ENCODE data around the gene DGCR8. TPM values are rescaled to one million over a fixed set of nuclear protein-coding genes. Genes with fewer than 3 reads are reported as not detected.

The DGCR8 gene
- total RNA-seq, 4 donors from 2014 or later: 16.9 to 27.6 (median 25.5) TPM

DNA sequence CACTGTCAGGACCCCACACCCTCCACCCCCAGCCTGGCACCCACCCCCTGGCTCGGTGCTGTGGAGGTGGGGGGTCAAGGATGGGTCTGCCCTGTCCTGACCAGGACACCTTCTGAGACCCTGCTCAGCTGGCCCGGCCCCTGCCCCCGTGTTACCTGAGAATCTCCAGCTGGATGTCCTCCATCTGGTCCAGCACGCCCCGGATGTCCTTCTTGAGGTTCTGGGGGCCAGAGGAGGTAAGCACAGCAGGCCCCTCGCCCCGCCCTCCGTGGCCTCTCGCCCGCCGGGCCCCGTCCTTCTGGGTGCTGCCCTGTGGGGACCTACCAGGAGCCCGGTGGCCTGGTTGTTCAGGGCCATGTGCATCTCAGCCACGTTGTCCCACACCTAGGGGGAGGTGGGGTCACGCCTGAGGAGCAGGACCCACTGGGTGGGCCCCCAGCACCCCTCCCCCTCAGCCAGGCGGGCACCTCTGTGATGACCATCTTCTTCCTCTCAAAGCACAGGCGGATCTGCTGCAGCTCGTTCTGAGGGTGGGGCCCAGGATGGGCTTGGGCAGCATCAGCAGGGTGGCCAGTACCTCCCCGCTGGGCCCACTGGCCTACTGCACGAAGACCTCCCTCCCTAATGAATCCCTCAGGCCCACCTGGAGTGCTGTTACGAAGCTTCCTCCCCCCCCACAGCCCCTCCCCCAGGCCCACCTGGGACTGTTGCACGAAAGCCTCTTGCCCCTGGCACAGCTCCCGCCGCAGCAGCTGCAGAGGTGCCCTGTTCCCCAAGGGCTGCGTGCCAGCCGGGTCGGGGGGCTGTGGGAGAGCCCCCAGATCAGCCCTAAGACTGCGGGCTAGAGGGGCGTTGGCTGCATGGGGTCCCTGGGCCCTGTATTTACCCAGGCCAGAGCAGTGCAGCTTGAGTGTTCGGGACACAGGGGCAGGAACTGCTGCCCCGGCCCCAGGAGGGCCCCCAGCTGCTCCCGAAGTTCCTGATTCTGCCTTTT is 69.5 kb downstream of the DGCR8 start:
- 80 to 90% methylated on average over 2 of the region's 32 CpGs for WGBS, 2 donors (ENCODE audit: low coverage in 1 of 2)

DNA sequence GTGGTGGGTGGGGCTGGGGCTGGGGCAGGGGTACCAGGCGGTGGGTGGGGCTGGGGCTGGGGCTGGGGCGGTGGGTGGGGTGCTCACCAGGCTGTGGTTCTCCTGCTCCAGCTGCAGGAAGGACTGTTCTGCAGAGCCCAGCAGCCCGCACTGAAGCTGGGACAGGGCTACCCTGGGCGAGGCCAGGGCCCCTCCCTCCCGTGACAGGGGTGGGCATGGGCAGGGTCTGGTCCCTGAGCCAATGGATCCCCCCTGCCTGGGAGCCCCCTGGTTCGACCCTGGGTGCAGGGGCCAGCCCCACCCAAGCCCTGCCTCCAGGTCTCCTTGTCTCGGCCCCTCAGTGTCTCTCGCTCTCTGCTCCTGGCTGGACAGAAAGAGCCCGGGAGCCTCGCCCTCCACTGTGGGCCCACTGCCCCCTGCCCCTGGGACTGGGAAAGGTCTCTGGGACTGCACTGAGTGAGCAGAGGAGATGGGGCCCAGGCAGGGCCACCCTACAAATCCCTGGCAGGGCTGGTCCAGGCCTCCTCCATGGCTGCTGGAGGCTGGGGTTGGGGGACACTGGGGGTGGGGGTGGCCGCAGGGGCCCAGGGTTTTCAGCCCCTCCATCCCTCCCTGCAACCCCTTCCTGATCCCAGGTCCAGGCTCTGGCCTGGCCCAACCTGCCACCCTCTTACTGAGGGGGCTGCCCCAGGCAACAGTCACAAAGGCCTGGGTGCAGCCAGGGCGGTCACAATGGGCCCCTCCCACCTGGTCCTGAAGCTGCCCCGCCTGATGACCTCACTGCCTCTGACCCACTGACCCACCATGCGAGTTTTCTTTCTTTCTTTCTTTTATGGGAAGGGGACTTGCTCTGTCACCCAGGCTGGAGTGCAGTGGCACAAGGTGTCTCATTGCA is 70.6 kb downstream of the DGCR8 start, which contains the start of gene CCDC188:
CCDC188 (minus strand) TSS at position 675 of the 895 bp plus-strand sequence; CDS start at position 606, 69 bp downstream.
- Histone ChIP-seq H3K27ac (no peak within 1 kb of the TSS), H3K4me3 (no peak within 1 kb of the TSS), H3K27me3 (peaks cover 18% of the 10 kb centered on the region), H3K4me1 (no peaks in the 10 kb centered on the region), H3K9me3 (no peaks in the 10 kb centered on the region), H3K36me3 (peaks cover 0 to 10% of the 10 kb centered on the region in 2 donors)
- no peak for TF ChIP-seq EP300 (IDR thresholded peaks at IDR 0.05)
- no peak for TF ChIP-seq POLR2AphosphoS5 (IDR thresholded peaks at IDR 0.05)
- no peak for TF ChIP-seq POLR2A (IDR thresholded peaks at IDR 0.05)
- TF ChIP-seq, protein P1, sequence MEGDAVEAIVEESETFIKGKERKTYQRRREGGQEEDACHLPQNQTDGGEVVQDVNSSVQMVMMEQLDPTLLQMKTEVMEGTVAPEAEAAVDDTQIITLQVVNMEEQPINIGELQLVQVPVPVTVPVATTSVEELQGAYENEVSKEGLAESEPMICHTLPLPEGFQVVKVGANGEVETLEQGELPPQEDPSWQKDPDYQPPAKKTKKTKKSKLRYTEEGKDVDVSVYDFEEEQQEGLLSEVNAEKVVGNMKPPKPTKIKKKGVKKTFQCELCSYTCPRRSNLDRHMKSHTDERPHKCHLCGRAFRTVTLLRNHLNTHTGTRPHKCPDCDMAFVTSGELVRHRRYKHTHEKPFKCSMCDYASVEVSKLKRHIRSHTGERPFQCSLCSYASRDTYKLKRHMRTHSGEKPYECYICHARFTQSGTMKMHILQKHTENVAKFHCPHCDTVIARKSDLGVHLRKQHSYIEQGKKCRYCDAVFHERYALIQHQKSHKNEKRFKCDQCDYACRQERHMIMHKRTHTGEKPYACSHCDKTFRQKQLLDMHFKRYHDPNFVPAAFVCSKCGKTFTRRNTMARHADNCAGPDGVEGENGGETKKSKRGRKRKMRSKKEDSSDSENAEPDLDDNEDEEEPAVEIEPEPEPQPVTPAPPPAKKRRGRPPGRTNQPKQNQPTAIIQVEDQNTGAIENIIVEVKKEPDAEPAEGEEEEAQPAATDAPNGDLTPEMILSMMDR (IDR thresholded peaks at IDR 0.05): no peak
- WGBS, 2 donors (ENCODE audit: low coverage in 1 of 2): 81% methylated on average over 3 of the region's 14 CpGs; no CpG with 5 or more reads in 1 of the 2 donors
- ATAC-seq: no peak

More for the DNA sequence above, 69.5 kb downstream of the DGCR8 start:
- H3K36me3 ChIP-seq: peaks cover 0 to 20% of the 10 kb centered on the region in 2 donors
- H3K4me3 ChIP-seq: no peak overlapping the region
- no peaks in the 10 kb centered on the region for H3K4me1 ChIP-seq
- peaks cover 7% of the 10 kb centered on the region for H3K27me3 ChIP-seq
- no peaks in the 10 kb centered on the region for H3K9me3 ChIP-seq
- TF ChIP-seq POLR2A (IDR thresholded peaks at IDR 0.05) (no peak), POLR2AphosphoS5 (IDR thresholded peaks at IDR 0.05) (no peak), EP300 (IDR thresholded peaks at IDR 0.05) (no peak)
- TF ChIP-seq, protein P1 (IDR thresholded peaks at IDR 0.05): no peak
- ATAC-seq: no peak
- H3K27ac ChIP-seq: no peak overlapping the region

DNA sequence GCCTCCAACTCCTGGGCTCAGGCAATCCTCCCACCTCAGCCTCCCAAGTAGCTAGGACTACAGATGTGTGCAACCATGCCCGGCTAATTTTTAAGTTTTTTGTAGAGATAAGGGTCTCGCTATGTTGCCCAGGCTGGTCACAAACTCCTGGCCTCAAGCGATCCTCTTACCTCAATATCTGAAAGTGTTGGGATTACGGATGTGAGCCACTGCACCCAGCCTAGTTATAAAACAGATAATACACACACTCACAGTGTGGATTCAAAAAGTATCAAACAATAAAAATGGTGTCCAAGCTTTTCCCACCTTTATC is 71.2 kb downstream of the DGCR8 start:
- ATAC-seq: no peak
- TF ChIP-seq POLR2A (IDR thresholded peaks at IDR 0.05): no peak
- TF ChIP-seq, protein P1 (IDR thresholded peaks at IDR 0.05): no peak
- TF ChIP-seq EP300 (IDR thresholded peaks at IDR 0.05): no peak
- TF ChIP-seq POLR2AphosphoS5 (IDR thresholded peaks at IDR 0.05): no peak
- peaks cover 24% of the 10 kb centered on the region for H3K27me3 ChIP-seq
- 92 to 100% methylated on average over 2 to 4 of the region's 4 CpGs for WGBS, 2 donors (ENCODE audit: low coverage in 1 of 2)
- no peak overlapping the region for H3K4me3 ChIP-seq
- H3K27ac ChIP-seq: no peak overlapping the region
- no peaks in the 10 kb centered on the region for H3K9me3 ChIP-seq
- H3K36me3 ChIP-seq: peaks cover 0 to 10% of the 10 kb centered on the region in 2 donors
- no peaks in the 10 kb centered on the region for H3K4me1 ChIP-seq

DNA sequence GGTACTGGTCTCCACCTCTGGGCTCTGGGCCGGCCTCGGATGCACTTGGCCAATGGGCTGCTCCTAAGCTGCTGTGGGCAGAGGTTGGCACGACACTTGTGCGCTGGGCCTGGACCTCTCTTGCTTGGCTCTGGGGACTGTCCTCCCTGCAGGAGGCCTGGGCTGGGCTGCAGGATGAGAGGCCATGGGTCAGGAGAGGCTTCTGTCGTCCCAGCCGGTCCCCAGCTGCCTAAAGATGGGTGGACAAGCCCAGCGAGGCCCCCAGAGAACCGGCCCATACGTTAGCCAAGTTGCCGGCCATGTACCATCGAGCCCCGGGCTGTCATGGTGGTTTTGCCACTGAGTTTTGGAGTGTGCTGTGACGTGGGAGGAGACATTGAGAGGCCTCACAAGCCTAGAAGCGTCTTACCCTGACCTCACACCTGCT is 72.4 kb downstream of the DGCR8 start:
- TF ChIP-seq POLR2AphosphoS5 (IDR thresholded peaks at IDR 0.05) (no peak), POLR2A (IDR thresholded peaks at IDR 0.05) (no peak), EP300 (IDR thresholded peaks at IDR 0.05) (no peak)
- TF ChIP-seq, protein P1 (IDR thresholded peaks at IDR 0.05): no peak
- peaks cover 0 to 7% (median 0%) of the 10 kb centered on the region in 3 donors for H3K4me1 ChIP-seq
- no peaks in the 10 kb centered on the region for H3K9me3 ChIP-seq
- 20 to 90% methylated on average over 1 to 8 of the region's 14 CpGs for WGBS, 2 donors (ENCODE audit: low coverage in 1 of 2)
- H3K27me3 ChIP-seq: peaks cover 36% of the 10 kb centered on the region
- ATAC-seq: no peak
- H3K27ac ChIP-seq: no peak overlapping the region
- H3K4me3 ChIP-seq: no peak overlapping the region
- H3K36me3 ChIP-seq: peaks cover 0 to 2% of the 10 kb centered on the region in 2 donors
